Activated CD4-positive, alpha-beta T cell treated with anti-CD3 and anti-CD28 coated beads, Interleukin-2, amount 50 U/mL, for 16 hours (primary cell): ENCODE measurements around the gene FEM1C.
A peak's percentile ranks its signal among the peaks of the same experiment; 100 is the strongest.

Experiments
- DNase-seq: peaks from one replicate; pipeline ENCODE4 v3.0.0-alpha.2; 2020

Gene FEM1C, protein sequence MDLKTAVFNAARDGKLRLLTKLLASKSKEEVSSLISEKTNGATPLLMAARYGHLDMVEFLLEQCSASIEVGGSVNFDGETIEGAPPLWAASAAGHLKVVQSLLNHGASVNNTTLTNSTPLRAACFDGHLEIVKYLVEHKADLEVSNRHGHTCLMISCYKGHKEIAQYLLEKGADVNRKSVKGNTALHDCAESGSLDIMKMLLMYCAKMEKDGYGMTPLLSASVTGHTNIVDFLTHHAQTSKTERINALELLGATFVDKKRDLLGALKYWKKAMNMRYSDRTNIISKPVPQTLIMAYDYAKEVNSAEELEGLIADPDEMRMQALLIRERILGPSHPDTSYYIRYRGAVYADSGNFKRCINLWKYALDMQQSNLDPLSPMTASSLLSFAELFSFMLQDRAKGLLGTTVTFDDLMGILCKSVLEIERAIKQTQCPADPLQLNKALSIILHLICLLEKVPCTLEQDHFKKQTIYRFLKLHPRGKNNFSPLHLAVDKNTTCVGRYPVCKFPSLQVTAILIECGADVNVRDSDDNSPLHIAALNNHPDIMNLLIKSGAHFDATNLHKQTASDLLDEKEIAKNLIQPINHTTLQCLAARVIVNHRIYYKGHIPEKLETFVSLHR

GRCh38 chr5:115544436-115545350 lies at the start of gene FEM1C:
Gene FEM1C (minus strand): TSS chr5:115544775. CDS start chr5:115543493, 1,282 bp downstream.
- peak; percentile 97 for DNase-seq

DNA sequence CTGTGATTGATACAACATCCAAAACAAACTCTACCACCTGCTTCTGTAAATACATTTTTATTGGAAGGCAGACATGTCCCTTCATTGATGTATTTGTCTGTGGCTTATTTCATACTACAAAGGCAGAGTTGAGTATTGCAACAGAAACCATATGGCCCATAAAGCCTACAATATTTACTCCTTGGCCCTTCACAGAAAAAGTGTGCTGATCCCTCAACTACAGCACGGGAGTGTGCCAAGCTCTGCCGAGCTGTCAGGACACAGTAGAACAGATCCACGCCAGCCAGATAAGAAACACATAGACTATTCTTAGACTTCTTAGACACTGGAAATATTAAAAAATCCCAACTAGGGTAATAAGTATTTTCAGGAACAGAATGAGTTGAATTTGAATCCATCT lies 44.5 kb upstream of the FEM1C start:
- no peak for DNase-seq

DNA sequence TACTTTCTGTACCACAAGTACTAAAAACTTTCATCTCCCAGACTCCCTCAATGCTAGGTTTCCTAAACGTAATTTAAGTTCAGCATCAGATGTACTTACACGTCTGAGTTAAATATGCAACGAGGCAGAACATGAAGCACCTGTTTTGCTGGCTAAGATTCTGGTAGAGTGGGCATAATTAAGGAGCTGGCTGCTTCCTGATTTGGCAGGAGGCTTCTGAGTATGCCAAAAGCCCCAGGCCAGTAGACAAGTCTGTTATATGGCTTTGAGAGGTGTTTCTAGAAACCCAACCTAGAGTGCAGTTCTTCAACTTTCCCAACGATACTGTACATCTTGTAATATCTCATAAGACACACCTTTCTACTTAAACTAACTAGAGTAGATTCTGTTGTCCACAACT lies 44.1 kb upstream of the FEM1C start:
- DNase-seq: no peak

DNA sequence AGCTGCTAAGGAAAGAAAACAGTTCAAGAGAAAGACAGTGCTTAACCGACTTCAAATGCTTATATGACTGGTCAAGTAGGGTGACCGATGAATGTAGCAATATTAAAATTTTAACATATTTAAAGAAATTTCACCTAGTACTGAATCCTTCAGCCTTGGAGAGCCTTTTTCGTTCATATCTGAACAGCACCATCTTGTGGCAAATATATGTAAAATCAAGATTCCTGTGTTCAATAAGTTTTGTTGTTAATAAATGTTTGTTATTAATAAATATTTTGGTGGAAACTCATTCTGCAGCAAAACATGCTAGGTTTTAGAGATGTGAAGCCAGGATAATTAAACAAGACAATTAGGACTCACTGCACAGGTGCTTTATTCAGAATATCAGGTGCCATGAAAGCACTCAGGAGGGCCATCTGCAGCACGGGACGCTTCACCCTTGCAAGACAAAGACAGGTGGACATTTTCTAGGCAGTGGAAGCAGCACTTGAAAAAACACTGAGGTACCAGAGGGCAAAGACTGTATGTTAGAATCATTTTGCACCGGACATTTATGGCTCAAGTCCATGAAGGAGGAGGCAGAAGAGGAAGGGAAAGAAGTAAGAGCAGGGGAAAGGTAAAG lies 42.1 kb upstream of the FEM1C start:
- DNase-seq: peak; percentile 26

DNA sequence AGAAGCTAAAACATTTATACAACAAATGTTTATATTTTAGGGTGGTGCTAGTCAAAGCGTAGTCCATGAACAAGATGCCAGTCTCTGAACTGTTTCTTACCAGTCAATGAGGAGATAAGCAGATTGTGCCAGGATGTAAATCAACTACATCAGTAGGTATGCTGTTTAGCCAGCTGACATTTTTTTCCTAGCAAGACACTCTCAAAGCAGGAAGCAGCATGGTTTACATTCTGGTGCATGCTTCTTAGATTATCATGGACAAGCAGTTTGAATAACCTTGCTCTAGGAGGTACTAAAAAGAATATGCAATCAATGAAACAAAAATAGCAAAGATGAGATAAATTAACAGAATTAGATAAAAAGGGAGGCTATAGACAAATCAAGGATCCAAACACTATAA lies 40.7 kb upstream of the FEM1C start:
- DNase-seq: no peak

DNA sequence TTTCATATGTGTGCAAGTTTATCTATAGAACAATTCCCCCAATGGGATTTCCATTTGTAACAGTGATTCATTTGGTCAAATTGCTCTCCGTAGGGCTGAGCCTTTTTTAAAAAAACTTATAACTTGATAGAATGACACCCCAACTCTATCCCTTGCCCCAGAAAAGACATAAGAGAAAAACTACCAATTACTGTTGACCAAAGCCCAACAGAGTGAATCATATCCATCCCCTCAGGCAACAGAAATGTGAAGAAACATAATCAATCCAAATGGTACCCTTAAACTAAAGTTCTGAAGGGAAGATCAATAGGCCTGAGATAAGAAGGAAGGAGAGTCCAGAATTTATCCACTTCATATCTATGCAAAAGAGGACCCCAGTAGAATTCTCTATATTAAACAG lies 39.9 kb upstream of the FEM1C start:
- DNase-seq: no peak

DNA sequence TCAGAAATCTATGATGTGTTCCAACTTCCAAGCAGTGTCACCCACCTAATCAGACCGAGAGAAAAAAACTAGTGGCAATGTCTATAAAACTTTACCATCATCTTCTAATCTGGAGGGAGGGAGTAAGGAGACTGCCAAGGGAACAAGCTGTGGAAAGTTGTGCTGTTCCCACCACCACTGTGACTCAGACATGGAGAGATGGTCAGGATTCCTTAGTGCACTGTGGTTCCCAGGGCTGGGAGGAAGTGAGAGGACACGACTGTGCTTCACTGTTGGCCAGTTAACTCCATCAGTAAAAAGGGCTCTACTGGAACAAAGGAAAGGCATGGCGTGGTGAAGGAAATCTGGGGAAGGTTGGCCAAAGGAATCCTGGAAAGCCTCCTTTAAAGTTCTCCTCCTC lies 38.9 kb upstream of the FEM1C start:
- DNase-seq: no peak

DNA sequence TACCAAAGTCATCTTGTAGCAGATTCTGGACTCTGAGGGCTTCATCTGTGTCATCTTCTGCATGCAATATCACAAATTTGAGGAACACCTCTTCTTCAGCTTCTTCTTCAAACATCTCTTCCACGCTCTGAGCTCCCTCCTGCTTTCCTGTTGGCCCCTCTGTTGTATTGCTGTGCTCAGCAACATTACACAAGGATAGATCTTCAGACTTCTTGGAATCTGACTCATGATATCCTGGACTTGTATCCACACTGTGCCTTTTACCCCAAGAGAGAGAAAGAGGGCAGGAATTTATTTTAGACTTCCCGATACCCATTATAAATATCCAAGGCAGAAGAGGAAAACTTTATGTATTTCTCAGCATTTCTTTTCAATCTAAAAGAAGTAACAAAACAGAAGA lies 36.4 kb upstream of the FEM1C start:
- no peak for DNase-seq

GRCh38 chr5:115579747-115580173 lies 35.2 kb upstream of the FEM1C start:
- DNase-seq: no peak

DNA sequence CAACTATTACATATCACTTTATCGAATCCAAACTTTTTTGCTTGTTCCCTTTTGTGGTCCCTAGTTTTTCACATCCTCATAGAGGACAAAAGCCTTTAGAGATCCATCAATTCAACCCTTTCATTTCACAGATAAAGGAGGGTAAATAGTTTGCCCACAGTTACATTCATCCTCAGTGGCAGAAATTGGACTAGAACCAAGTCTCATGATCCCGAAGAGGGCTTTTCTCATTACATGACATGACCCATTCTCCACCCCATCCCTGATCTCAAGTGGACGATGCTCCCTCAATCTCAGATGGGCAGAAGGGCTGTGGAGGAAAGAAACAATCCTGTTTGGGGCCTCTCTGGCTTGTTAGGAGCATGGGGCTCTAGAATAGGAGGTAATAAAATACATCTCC lies 34.6 kb upstream of the FEM1C start:
- DNase-seq: no peak

- DNase-seq: no peak
Observed at GRCh38 chr5:115578657-115579056, 34.1 kb upstream of the FEM1C start.

GRCh38 chr5:115577741-115578140 lies 33.2 kb upstream of the FEM1C start:
- no peak for DNase-seq

GRCh38 chr5:115577329-115577728 lies 32.8 kb upstream of the FEM1C start:
- no peak for DNase-seq

DNA sequence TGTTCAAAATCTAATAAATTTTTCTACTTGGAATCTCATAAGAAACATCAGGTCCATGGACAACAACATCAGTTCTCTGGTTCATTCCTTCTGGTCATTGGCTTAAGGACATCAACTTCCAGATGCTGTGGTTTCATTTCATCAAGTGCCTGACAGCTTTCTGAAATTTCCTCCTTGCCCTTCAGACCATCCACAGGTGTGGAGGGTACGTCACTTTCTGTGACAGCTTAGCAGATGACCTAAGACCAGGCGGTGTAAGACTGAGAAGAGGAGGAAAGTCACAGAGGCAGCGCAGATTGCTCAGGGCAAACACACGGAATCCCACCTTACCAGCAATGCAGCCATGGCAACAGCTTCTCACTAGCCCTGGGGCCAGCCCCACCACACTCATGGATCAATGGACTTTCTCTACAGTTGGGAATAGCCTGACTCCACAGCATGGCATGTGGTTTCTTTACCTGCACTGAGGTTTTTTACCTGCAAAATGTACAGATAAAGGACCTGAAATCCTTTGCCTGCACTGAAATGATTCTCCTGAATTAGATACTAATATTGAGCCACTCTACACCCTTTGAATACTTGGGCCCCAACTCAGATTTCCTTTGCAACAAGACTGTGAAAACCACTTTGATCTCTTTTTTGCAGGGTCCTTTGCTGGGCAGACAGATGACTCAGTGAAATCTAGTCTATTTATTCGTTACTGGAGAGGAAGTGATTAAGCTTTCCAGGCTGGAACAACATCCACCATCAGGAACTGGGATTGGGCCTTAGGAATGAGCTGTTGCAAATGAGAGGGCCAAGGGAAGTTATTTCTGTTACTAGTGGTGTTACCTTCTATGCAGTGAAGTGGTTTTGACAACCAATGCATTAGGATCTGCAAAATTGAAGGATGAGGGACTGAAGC lies 30.8 kb upstream of the FEM1C start:
- no peak for DNase-seq

GRCh38 chr5:115573133-115573532 lies 28.6 kb upstream of the FEM1C start:
- DNase-seq: no peak

DNA sequence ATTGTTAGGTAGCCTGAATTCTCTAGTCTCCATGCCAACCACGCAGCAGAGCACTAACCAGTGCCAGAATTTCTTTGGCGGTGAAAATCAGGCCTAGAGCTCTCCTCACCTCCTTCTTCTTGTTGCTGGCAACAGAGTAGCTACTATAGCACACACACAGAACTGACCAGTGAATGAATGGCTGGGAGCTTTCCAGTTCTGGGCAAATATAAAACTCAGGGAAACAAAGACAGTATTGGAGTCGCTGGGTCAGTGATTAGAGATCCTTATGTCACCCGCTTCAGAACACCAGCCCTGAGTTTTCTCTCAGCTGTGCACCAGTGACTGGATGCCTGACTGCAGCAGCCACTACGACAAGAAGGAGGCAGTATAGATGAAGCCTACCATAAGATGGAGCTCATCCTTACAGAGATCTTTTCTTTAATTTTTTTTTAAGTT lies 26.9 kb upstream of the FEM1C start:
- no peak for DNase-seq

- no peak for DNase-seq
Observed at GRCh38 chr5:115568668-115569067, 24.1 kb upstream of the FEM1C start.

GRCh38 chr5:115565233-115565632 lies 20.7 kb upstream of the FEM1C start:
- no peak for DNase-seq

DNA sequence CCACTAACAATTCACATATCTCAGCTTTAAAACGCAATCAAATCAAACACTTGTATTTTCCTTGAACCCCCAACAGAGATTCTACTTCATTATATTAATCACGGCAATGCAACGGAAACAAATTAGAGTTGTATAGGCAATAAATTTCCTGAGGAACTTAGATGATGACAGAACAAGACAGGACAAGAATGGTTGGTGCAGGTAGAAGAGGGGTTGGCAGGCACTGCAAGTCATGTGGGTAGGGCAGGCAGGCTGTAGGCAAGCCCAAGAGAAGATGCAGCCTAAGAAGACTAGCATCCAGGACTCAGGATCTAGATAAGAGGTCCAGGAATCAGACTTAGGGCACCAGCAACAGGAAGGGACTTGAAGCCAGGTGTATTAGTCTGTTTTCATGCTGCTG lies 16.6 kb upstream of the FEM1C start:
- no peak for DNase-seq

- DNase-seq: no peak
Observed at GRCh38 chr5:115559524-115559923, 14.9 kb upstream of the FEM1C start.

- DNase-seq: no peak
Observed at GRCh38 chr5:115558388-115558956, 13.9 kb upstream of the FEM1C start.
